Smooth muscle cell (in vitro differentiated cells): Measurements from ENCODE around the gene CSNK2A2. TPM values are rescaled to one million over a fixed set of nuclear protein-coding genes. Genes with fewer than 3 reads are reported as not detected.

ENCODE experiments used
- DNase-seq: peaks from one replicate; lab custom pipeline; 2025; ENCODE audit not compliant: unreplicated experiment; lab: John Stamatoyannopoulos, UW
- H2AFZ ChIP-seq: fragments of 200-600 bp; sonication (generic); 2 replicates; pipeline ENCODE4 v1.6.0; 2016; ENCODE audit warnings: antibody characterized with exemption, low read depth, mild to moderate bottlenecking
- H3F3A ChIP-seq: fragments of 200-600 bp; sonication (generic); 2 replicates; pipeline ENCODE4 v1.6.0; 2017; ENCODE audit warnings: antibody characterized with exemption, low read depth
- H3K27ac ChIP-seq: fragments of 200-600 bp; sonication (generic); 2 replicates; pipeline ENCODE4 v1.5.1; 2016; ENCODE audit warnings: low read depth, mild to moderate bottlenecking
- H3K27me3 ChIP-seq: fragments of 200-600 bp; sonication (generic); 2 replicates; pipeline ENCODE4 v1.6.1; 2016; ENCODE audit warnings: low read depth, mild to moderate bottlenecking
- H3K36me3 ChIP-seq: fragments of 200-600 bp; sonication (generic); 2 replicates; pipeline ENCODE4 v1.5.1; 2016; ENCODE audit warnings: low read depth
- H3K4me1 ChIP-seq: fragments of 200-600 bp; sonication (generic); 2 replicates; pipeline ENCODE4 v1.5.1; 2016; ENCODE audit warnings: low read depth
- H3K4me2 ChIP-seq: fragments of 200-600 bp; sonication (generic); 2 replicates; pipeline ENCODE4 v1.6.0; 2016; ENCODE audit warnings: mild to moderate bottlenecking
- H3K4me3 ChIP-seq: fragments of 200-600 bp; sonication (generic); 2 replicates; pipeline ENCODE4 v1.5.1; 2016; ENCODE audit warnings: mild to moderate bottlenecking
- H3K79me2 ChIP-seq: fragments of 200-600 bp; sonication (generic); 2 replicates; pipeline ENCODE4 v1.6.0; 2016; ENCODE audit warnings: low read depth, mild to moderate bottlenecking
- H3K9ac ChIP-seq: fragments of 200-600 bp; sonication (generic); 2 replicates; pipeline ENCODE4 v1.6.0; 2016; ENCODE audit warnings: low read depth
- H3K9me3 ChIP-seq: fragments of 200-600 bp; sonication (generic); replicated peaks from 2 replicates; pipeline ENCODE4 v1.5.1; 2016; ENCODE audit warnings: low read depth
- H4K20me1 ChIP-seq: fragments of 200-600 bp; sonication (generic); 2 replicates; pipeline ENCODE4 v1.6.0; 2016; ENCODE audit warnings: low read depth
- CTCF ChIP-seq: fragments of 200-600 bp; sonication (generic); IDR thresholded peaks from 2 replicates; pipeline ENCODE4 v1.5.1; 2017; ENCODE audit warnings: borderline replicate concordance, mild to moderate bottlenecking, antibody characterized with exemption; ENCODE audit not compliant: insufficient read depth, poor library complexity, severe bottlenecking
- WGBS: methylation state at CpG from one replicate; pipeline ENCODE4 v1.1.7; 2016; ENCODE audit warnings: low lambda C conversion rate; 5-methylcytosine and 5-hydroxymethylcytosine counted together
- polyA plus RNA-seq: library from polyadenylated mRNA; unstranded; fragments of >200 nt; fragmentation: Nextera tagmentation; extraction: Ambion mirVana; gene quantifications from 2 replicates; pipeline ENCODE4 v1.2.1, GENCODE V29; 2016
- total RNA-seq: library from RNA; depleted of rRNA; stranded (reverse); fragments of >200 nt; gene quantifications from 2 replicates; pipeline ENCODE4 v1.2.3, GENCODE V29; 2014

Gene CSNK2A2
- total and polyA plus RNA-seq, 2 experiments from 2014 or later, result 16.5 to 26.3 TPM

GRCh38 chr16:58219432-58219831 is 21.5 kb upstream of the CSNK2A2 start:
- no peaks in the 10 kb centered on the region for H3F3A ChIP-seq
- no peaks in the 10 kb centered on the region for H3K36me3 ChIP-seq
- no peak overlapping the region for H3K9ac ChIP-seq
- no peak overlapping the region for H3K4me3 ChIP-seq
- H2AFZ ChIP-seq, result no peak overlapping the region
- DNase-seq, result no peak
- no peaks in the 10 kb centered on the region for H4K20me1 ChIP-seq
- H3K9me3 ChIP-seq, result no peaks in the 10 kb centered on the region
- no peaks in the 10 kb centered on the region for H3K79me2 ChIP-seq
- H3K27ac ChIP-seq, result no peak overlapping the region
- H3K4me2 ChIP-seq, result no peak overlapping the region
- no peak for TF ChIP-seq CTCF
- H3K4me1 ChIP-seq, result no peaks in the 10 kb centered on the region
- no peaks in the 10 kb centered on the region for H3K27me3 ChIP-seq

GRCh38 chr16:58218786-58219185 is 20.9 kb upstream of the CSNK2A2 start:
- H3K9me3 ChIP-seq, result no peaks in the 10 kb centered on the region
- no peak overlapping the region for H3K4me2 ChIP-seq
- WGBS, result 32% methylated on average over 3 of the region's 3 CpGs
- H3K27me3 ChIP-seq, result no peaks in the 10 kb centered on the region
- H3K27ac ChIP-seq, result no peak overlapping the region
- H2AFZ ChIP-seq, result no peak overlapping the region
- no peaks in the 10 kb centered on the region for H3F3A ChIP-seq
- H3K36me3 ChIP-seq, result no peaks in the 10 kb centered on the region
- no peaks in the 10 kb centered on the region for H3K79me2 ChIP-seq
- no peak for TF ChIP-seq CTCF
- H4K20me1 ChIP-seq, result no peaks in the 10 kb centered on the region
- DNase-seq, result no peak
- no peaks in the 10 kb centered on the region for H3K4me1 ChIP-seq
- no peak overlapping the region for H3K4me3 ChIP-seq
- H3K9ac ChIP-seq, result no peak overlapping the region

- Histone ChIP-seq H3F3A (no peaks in the 10 kb centered on the region), H3K27me3 (no peaks in the 10 kb centered on the region), H3K36me3 (no peaks in the 10 kb centered on the region), H3K4me3 (no peak overlapping the region), H3K4me2 (no peak overlapping the region), H3K9me3 (no peaks in the 10 kb centered on the region), H3K79me2 (no peaks in the 10 kb centered on the region), H3K9ac (no peak overlapping the region), H3K4me1 (no peaks in the 10 kb centered on the region), H4K20me1 (no peaks in the 10 kb centered on the region), H3K27ac (no peak overlapping the region), H2AFZ (no peak overlapping the region)
- no peak for DNase-seq
- WGBS, result 0% methylated on average over 2 of the region's 2 CpGs
- no peak for TF ChIP-seq CTCF
Measured at GRCh38 chr16:58217311-58217925, 19.5 kb upstream of the CSNK2A2 start.
